Liver (tissue), 3 donors: ENCODE data around the gene NEMF.

ENCODE experiments used
- EGR1 ChIP-seq, 2 donors: IDR thresholded peaks; 2 replicates each; pipeline ENCODE4 v1.6.1; 2016 to 2018; ENCODE audit warnings: antibody characterized with exemption in 2 of 2, low read depth in 2 of 2
- GABPA ChIP-seq, 2 donors: IDR thresholded peaks in 1 of 2; conservative IDR thresholded peaks in 1 of 2; 2 replicates each; pipeline ENCODE4 v1.6.1; 2016; ENCODE audit warnings: antibody characterized with exemption in 2 of 2, mild to moderate bottlenecking in 1 of 2, moderate library complexity in 1 of 2
- HNF4A ChIP-seq, 2 donors: conservative IDR thresholded peaks; 2 replicates each; pipeline ENCODE4 v1.6.1; 2016; ENCODE audit warnings: antibody characterized with exemption in 2 of 2, mild to moderate bottlenecking in 2 of 2
- NR2F2 ChIP-seq: IDR thresholded peaks from 2 replicates; pipeline ENCODE4 v1.6.1; 2016; ENCODE audit warnings: antibody characterized with exemption
- RAD21 ChIP-seq, 2 donors: IDR thresholded peaks; 2 replicates each; pipeline ENCODE4 v1.6.1; 2016; ENCODE audit warnings: antibody characterized with exemption in 2 of 2, mild to moderate bottlenecking in 2 of 2
- RXRA ChIP-seq, 2 donors: IDR thresholded peaks; 2 replicates each; pipeline ENCODE4 v1.6.1; 2017 to 2018; ENCODE audit warnings: antibody characterized with exemption in 2 of 2, mild to moderate bottlenecking in 1 of 2
- SP1 ChIP-seq: IDR thresholded peaks from 2 replicates; pipeline ENCODE4 v1.6.1; 2018; ENCODE audit warnings: antibody characterized with exemption, mild to moderate bottlenecking
- TAF1 ChIP-seq: conservative IDR thresholded peaks from 2 replicates; pipeline ENCODE4 v1.6.1; 2016; ENCODE audit warnings: antibody characterized with exemption, mild to moderate bottlenecking
- YY1 ChIP-seq: IDR thresholded peaks from 2 replicates; pipeline ENCODE4 v1.6.1; 2016; ENCODE audit warnings: antibody characterized with exemption, mild to moderate bottlenecking
- TF ChIP-seq, protein P1 (sequence below): IDR thresholded peaks from 2 replicates; pipeline ENCODE4 v1.6.1; 2016; ENCODE audit warnings: antibody characterized with exemption
- TF ChIP-seq, protein P2 (sequence below): IDR thresholded peaks from 2 replicates; pipeline ENCODE4 v1.6.1; 2016; ENCODE audit warnings: antibody characterized with exemption, mild to moderate bottlenecking
- TF ChIP-seq, protein P3 (sequence below): IDR thresholded peaks from 2 replicates; pipeline ENCODE4 v1.6.1; 2016; ENCODE audit warnings: antibody characterized with exemption
- TF ChIP-seq, protein P4 (sequence below): fragments of 150-350 bp; IDR thresholded peaks from 2 replicates; pipeline ENCODE4 v1.5.1; 2017; ENCODE audit warnings: improper control_type of control experiment, low read depth, low read length; ENCODE audit not compliant: missing input control
- donor health status: healthy.
- donor health status: healthy.

DNA sequence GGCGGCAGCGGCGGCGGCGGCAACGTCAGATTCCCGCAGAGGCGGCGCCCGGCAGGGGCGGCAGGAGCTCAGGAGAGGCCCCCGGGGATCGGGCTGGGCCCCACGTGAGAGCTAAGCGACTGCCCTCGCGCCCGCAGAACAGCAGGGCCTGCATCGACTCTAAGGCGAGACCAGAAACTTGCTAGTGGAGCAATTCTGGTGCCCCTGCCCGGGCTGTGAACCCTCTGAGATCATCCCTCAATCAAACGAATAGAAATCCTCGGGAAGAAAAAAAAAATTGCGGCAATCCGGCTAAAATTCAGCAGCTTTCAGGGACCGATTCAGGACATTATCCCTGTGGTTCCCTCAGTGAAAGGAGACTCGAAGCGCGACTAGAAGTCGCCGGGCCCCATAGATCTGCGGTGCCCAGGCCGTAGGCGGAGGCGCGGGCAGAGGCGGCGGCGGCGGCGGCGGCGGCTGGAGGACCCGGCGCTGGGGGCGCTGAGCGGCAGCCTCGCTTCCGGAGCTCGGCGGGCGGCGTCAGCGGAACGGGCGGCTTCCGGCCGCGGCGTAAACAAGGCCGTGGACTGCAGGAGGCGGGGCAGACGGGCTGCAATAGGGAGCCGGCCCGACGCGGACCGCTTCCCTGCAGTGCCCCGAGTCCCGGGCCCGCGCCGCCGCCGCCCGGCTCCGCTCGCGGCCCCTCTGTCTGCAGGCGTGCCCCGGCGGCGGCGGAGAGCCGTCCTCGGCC is 84.9 kb downstream of the NEMF start, which contains the start of gene KLHDC2:
- peak; percentile 33 for TF ChIP-seq SP1
- no peak for TF ChIP-seq NR2F2
- TF ChIP-seq, protein P1, sequence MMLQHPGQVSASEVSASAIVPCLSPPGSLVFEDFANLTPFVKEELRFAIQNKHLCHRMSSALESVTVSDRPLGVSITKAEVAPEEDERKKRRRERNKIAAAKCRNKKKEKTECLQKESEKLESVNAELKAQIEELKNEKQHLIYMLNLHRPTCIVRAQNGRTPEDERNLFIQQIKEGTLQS: no peak
- TF ChIP-seq RAD21 (IDR thresholded peaks at IDR 0.05): no peak
- TF ChIP-seq, protein P2, sequence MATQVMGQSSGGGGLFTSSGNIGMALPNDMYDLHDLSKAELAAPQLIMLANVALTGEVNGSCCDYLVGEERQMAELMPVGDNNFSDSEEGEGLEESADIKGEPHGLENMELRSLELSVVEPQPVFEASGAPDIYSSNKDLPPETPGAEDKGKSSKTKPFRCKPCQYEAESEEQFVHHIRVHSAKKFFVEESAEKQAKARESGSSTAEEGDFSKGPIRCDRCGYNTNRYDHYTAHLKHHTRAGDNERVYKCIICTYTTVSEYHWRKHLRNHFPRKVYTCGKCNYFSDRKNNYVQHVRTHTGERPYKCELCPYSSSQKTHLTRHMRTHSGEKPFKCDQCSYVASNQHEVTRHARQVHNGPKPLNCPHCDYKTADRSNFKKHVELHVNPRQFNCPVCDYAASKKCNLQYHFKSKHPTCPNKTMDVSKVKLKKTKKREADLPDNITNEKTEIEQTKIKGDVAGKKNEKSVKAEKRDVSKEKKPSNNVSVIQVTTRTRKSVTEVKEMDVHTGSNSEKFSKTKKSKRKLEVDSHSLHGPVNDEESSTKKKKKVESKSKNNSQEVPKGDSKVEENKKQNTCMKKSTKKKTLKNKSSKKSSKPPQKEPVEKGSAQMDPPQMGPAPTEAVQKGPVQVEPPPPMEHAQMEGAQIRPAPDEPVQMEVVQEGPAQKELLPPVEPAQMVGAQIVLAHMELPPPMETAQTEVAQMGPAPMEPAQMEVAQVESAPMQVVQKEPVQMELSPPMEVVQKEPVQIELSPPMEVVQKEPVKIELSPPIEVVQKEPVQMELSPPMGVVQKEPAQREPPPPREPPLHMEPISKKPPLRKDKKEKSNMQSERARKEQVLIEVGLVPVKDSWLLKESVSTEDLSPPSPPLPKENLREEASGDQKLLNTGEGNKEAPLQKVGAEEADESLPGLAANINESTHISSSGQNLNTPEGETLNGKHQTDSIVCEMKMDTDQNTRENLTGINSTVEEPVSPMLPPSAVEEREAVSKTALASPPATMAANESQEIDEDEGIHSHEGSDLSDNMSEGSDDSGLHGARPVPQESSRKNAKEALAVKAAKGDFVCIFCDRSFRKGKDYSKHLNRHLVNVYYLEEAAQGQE: no peak
- TF ChIP-seq, protein P3, sequence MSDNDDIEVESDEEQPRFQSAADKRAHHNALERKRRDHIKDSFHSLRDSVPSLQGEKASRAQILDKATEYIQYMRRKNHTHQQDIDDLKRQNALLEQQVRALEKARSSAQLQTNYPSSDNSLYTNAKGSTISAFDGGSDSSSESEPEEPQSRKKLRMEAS: no peak
- peak in 1 of 2 donors; percentile 14 for TF ChIP-seq EGR1 (IDR thresholded peaks at IDR 0.05; ENCODE audit: low read depth in 2 of 2)
- TF ChIP-seq, protein P4, sequence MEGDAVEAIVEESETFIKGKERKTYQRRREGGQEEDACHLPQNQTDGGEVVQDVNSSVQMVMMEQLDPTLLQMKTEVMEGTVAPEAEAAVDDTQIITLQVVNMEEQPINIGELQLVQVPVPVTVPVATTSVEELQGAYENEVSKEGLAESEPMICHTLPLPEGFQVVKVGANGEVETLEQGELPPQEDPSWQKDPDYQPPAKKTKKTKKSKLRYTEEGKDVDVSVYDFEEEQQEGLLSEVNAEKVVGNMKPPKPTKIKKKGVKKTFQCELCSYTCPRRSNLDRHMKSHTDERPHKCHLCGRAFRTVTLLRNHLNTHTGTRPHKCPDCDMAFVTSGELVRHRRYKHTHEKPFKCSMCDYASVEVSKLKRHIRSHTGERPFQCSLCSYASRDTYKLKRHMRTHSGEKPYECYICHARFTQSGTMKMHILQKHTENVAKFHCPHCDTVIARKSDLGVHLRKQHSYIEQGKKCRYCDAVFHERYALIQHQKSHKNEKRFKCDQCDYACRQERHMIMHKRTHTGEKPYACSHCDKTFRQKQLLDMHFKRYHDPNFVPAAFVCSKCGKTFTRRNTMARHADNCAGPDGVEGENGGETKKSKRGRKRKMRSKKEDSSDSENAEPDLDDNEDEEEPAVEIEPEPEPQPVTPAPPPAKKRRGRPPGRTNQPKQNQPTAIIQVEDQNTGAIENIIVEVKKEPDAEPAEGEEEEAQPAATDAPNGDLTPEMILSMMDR: peak; percentile 17
- peak; percentile 22 for TF ChIP-seq TAF1
- peak in 1 of 2 donors; percentile 8 for TF ChIP-seq HNF4A (conservative IDR thresholded peaks at IDR 0.05)
- peak; percentile 52 for TF ChIP-seq YY1
- peak in 1 of 2 donors; percentile 83 for TF ChIP-seq GABPA (IDR thresholded peaks at IDR 0.05 in 1 of 2, conservative IDR thresholded peaks at IDR 0.05 in 1 of 2)
- TF ChIP-seq RXRA (IDR thresholded peaks at IDR 0.05): no peak
